ENCODE results near the gene FAM133A.

FAM133A gene

DNA sequence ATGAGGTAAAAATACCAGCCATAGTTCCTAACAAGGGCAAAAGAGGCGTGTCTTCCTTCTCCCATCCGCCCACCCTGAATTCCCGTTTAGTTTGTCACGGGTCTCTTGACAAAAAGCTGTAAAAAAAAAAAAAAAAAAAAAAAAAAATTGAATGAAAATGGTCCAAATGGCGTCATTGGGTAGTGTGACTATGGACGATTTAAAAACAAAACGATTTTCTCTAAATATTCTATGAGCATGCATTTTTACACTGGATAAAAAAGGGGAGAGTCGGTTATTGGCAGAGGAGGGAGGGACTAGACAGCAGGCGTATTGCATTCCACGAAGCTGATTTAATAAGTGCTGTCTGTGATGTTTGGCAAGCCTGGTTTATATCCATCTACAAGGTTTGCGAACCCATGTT, at the start of gene FAM133A:
TSS of gene FAM133A (plus strand) at position 338 of the 403 bp plus-strand sequence. CDS start 35,214 bp downstream, outside the sequence.
- no peak for DNase-seq

DNA sequence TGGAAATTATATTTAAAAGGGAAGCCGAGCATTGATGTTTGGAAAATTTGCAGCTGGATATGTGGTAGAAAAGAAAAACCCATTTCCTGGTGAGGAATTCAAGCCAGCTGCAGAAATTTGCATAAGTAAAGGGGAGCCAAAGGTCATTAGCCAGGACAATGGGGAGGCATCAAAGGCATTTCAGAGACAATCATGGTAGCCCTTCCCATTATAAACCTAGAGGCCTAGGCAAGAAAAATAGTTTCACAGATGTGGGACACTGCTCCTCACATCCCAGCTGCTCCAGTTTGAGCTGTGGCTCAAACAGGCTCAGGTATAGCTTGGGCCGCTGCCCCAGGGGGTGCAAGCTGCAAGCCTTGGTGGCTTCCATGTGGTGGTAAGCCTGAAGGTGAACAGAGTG, 36.4 kb upstream of the FAM133A start:
- DNase-seq: no peak

GRCh38 chrX:93649381-93649780, 24.6 kb upstream of the FAM133A start:
- no peak for DNase-seq

GRCh38 chrX:93660575-93660974, 13.4 kb upstream of the FAM133A start:
- no peak for DNase-seq

DNA sequence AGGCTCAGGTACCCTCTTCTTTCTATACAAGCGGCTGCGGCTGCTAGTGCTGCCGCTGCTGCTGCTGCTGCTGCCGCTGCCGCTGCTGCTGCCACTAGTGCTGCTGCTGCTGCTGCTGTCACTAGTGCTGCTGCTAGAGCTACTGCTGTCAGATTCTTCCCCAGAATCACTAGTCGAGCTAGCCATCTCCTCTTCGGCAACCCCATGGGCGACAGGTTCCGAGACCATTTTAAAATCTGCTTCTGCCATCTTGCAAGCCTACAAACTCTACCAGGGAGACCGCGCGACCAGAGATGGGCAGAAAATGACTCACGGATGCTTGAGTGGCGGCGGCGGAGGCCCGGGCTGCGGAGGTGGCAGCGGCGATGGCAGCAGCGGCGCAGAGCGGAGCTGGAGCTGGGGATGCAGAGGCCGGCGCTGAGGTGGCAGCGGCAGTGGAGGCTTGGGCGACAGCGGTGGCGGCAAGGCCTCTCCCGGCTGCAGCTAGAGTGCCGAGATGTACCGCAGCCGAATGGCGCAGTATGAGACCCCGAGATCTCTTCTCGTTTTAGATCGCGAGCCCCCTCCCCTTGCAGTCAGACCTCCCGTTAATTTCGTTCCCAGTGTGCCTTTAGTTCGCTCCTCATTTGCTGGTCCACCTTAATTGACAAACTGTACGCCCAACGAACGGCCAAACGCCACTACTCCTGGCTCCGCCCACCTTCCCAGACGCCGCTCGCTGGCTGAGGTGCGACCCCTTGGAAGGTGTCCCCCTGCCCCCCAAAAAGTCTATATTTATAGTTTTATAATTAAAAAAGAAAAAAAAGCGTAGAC, 744 bp upstream of the FAM133A start, which contains the start of gene NAP1L3:
TSS of gene NAP1L3 (minus strand) at position 523 of the 813 bp plus-strand sequence. CDS start at position 249, 274 bp downstream.
- no peak for DNase-seq

- no peak for DNase-seq
These were observed 22.0 kb downstream of the FAM133A start for GRCh38 chrX:93695981-93696380.

DNA sequence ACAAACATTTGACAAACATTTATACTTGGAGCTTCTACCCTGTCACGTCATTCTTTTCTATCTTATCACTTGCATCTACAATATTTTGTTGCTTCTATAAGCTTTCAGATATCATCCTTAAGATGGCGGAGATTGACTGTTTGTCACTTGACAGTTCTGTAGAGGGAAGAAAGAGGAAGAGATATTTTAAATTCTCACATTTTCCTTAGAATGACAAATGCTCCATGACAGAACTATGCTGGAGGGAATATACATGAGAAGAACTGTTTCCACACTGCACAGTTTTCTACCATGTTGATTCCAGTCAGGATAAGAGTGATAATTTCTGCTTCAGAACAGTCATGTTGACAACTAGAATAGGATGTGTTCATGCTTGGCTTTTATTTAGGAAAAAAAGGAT, 29.7 kb downstream of the FAM133A start:
- no peak for DNase-seq

DNA sequence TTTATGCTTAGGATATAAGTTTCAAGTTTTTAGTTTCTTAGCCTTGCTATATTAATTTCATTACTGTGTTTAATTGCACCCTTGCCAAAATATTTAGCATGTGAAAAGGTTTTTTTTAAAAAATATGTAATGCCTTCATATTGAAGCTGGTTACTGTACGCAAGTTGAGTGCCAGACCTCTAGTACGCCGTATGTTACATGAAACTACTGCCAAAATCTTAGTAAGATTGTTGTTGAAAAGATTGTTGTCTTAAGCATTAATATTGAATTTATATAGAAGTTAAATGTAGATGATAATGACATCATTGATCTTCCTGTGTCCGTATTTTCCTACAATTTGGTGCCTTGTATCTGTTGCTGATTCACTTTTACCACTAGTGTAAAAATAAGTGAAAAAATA, 37.1 kb downstream of the FAM133A start:
- no peak for DNase-seq

GRCh38 chrX:93741811-93742210, 67.8 kb downstream of the FAM133A start:
- DNase-seq: no peak

- no peak for DNase-seq
These were observed 86.2 kb downstream of the FAM133A start for GRCh38 chrX:93760163-93760562.

Data from KG1 (cell line).